Renal cortex interstitium (tissue), 11 donors: ENCODE results near the gene ARID4B. TPM values are rescaled to one million over a fixed set of nuclear protein-coding genes. Genes with fewer than 3 reads are reported as not detected.
"Not testable (repeated sequence)": the region's sequence is repeated elsewhere in the genome, so short reads cannot be mapped to it uniquely, and the experiment has no call there.

ENCODE experiments used
- DNase-seq, 11 donors: peaks; one replicate each; pipeline ENCODE4 v3.0.0-alpha.2; 2013; ENCODE audit warnings: low read depth in 9 of 11, low spot score in 4 of 11; ENCODE audit errors: extremely low read depth in 1 of 11
- polyA plus RNA-seq, 3 donors: library from polyadenylated mRNA; unstranded; fragments of 120-200 nt; gene quantifications; one replicate each; pipeline ENCODE4 v1.2.1, GENCODE V29; 2013; ENCODE audit not compliant: insufficient read length in 3 of 3

Gene ARID4B
- polyA plus RNA-seq, 3 donors = 45.7 to 60.4 (median 51.2) TPM

DNA sequence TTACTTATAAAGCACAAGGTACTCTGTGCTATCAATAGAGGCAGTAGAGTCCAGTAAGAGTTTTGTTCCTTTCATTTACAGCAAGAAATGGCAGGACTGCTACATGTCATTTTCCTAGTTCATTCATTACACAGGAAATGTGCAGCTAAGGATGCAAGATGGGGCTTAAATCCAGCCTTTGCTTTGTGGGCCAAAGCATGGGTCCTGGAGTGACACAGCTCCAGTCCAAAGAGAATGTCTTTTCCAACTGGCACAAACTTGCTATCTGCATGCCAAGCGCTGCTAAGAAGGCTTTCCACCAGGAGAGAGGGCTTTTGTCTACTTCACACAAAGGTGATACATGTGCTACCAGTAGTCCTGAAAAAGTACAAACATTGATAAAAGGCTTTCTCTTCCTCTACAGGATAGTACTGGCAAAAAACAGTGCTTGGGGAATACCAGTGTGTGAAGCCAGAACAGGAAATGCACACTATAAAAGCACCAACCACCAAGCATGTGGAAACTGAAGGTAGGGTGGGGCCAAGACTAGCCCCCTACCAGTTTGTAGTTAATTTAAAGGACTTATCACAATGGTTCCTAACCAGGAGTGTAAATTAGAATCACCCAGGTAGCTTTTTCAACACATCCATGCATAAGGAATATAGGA is 68.7 kb downstream of the ARID4B start:
- DNase-seq = no peak

DNA sequence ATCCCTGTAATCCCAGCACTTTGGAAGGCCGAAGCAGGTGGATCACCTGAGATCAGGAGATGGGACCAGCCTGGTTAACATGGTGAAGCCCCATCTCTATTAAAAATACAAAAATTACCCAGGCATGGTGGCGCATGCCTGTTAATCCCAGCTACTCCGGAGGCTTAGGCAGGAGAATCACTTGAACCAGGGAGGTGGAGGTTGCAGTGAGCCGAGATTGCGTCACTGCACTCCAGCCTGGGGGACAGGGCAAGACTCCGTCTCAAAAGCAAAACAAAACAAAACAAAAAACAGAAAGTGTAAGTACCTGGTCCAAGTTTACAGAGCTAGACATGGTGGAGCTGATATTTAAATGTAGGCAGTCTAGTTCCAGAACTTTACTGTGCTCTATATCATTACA is 69.9 kb downstream of the ARID4B start:
- not testable (repeated sequence) for DNase-seq

DNA sequence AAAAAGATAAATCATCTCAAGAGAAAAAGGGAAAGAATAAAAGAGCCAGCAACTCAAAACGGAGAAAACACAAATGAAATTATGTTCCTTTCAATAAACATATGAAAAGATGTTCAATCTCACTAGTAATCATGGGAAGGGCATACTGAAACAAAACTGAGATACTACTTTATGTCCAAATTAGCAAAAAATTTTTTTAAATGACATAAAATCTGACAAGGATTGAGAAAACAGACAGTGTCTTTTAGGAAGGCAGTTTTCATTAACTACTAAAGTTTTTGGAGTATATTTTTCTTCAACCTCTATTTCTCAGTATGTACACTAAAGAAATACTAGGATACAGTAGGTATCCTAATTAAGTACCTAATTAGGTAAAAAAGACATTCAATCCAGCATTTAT is 73.3 kb downstream of the ARID4B start:
- no peak for DNase-seq

DNA sequence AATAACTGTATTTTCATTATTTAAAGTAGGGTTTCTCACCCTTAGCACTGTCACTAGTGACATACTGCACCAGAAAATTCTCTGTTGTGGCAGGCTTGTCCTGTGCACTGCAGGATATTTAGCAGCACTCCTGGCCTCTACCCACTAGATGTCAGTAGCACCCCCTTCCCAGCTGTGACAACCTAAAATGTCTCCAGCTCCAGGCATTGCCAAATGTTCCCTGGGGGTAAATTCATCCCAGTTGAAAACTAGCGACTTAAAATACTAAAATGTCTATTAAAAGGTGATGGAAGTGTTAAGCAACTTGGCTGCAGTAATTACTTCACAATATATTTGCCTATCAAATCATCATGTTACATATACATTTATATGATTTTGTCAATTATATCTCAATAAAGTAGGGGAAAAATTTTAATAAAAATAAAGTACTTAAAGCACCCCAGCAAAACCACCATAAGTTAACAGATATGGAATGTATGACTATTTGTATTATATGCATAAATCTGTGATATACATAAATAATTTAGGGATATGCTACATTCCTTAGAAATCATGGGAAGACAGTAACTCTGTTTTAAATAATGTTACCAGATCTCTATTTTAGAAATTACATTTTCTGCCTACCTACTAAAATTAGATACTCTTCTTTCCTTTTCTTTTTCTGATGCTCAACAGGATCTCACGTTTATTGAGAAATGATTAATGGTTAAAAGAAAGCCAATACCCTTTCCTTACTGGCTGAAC is 74.6 kb downstream of the ARID4B start:
- DNase-seq = peak; percentile 27 to 63 (median 40)

DNA sequence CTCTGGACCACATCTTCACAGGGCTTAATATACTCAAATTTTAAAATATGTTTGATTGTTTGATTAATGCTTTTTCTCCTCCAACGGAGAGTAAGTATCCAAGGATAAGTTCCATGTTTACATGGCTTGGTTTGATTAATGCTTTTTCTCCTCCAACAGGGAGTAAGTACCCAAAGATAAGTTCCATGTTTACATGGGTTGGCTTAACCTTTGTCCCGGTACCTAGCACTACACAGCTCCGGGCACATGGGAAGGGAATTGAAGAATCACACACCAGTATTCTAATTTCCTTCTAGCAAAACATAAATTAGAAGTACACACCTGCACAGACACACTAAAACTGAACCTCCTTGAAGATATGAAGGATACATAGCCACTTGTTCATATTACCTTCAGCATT is 77.5 kb downstream of the ARID4B start:
- DNase-seq = no peak

DNA sequence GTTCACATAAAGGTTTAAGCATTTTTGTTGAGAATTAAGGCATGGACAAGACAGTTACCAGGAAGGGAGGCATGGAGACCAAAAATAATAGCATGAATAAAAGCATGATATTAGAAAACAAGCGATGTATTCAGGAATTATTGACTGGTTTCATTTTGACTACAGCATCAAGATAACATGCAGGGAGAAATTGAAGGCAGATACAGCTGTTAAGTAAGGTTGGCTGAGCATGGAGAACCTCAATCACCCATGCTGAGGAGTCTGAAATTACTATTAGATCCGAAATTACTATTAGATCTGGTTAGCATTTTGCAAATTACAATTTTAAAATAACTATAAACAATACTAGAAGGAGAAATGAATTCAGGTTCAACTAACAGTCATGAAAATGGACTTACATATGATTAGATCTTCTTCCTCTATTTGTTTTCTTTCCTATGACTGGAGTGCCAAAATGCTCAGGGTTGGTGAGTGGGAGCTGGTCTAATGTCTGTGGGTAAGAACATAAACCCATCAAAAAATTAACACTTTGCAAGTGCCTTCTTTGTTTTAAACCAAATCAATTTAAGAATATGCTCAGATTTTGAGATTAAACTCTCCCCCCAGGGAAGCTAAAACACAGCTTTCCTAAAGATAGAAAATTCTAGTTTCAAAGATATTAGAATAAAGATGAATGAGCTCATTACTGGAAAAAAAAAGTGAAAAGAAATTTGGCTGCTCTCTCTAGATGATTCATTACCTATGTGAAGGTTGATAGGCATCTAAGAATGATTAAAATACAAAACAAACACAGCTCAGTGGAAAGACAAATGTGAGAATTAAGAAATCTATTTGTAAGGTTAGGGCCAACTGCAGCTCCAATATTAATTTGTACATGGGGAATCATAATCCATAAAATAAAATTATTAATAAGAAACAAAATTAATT is 81.7 kb downstream of the ARID4B start:
- no peak for DNase-seq

DNA sequence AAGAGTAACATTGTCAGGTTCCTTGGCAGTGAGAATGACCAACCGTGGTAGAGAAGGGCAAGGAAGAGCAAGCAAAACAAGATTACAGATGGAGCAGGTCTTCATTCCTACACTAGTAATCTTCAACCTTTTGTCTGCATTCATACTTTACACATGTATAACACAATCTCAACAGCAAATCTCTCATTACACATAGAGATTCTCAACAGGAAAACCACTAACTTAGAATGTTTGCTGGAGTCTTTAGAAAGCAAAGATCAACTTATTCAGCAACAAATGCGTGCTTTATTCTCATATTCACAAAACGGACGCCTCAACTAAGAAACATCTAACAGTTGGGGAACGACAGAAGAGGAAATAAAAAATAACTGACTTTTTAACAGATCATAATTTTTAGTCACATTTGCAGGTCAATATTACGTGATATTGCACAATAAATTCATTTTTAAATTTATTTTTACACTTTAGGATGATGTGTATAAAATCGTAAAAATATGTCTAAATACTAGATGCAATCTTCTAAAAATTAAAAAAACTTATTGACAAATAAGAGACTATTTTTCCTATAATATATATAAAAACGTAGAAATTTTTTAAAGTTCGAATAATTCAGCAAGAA is 82.9 kb downstream of the ARID4B start:
- no peak for DNase-seq

DNA sequence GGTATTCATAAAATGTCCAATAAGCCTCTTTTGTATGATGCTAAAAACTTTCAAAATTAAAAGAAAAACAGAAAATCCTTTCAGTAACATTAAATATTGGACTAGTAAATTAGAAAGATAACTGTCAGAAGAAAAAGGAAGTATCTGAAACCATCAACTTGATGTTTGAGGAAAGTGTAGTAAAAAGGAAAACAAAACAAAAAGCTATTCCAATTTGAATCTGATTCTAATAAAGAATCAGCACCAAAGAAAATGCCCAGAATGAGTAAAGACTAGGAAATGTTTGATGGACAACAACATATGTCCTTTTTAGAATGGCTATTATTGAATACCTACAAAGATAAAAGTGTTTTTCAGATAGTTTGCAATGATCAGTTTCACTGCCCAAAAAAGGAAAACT is 87.0 kb downstream of the ARID4B start:
- DNase-seq = no peak

DNA sequence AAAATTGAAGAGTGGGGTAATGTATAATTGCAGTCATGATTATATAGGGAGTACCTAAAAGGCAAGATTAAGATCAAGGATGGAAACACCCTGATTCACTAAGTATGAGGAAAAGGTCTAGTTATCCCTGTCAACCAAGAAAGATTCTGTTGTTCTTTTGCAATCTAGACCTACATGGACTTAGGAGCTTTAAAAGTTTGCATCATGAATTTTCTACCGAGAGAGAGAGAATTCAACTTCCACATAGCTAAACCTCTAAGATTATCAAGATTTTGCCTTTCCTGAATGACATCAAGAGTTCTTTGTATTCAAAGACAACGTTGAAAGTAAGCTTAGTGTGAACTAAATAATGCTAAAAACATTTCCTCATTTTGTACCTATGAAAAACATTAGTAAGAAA is 88.1 kb downstream of the ARID4B start:
- DNase-seq = no peak

DNA sequence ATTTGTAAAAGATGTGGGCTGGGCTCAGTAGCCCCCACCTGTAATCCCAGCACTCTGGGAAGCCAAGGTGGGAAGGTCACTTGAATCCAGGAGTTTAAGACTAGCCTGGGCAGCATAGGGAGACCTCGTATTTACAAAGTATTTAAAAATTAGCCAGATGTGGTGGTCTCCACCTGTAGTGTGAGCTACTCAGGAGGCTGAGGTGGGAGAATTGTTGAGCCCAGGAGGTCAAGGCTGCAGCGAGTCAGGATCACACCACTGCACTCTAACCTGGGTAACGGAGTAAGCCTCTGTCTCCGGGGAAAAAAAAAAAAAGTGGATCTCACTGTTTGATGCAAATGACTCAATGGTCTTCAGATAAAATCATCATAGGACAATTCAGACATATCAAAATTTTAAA is 89.4 kb downstream of the ARID4B start:
- no peak for DNase-seq

DNA sequence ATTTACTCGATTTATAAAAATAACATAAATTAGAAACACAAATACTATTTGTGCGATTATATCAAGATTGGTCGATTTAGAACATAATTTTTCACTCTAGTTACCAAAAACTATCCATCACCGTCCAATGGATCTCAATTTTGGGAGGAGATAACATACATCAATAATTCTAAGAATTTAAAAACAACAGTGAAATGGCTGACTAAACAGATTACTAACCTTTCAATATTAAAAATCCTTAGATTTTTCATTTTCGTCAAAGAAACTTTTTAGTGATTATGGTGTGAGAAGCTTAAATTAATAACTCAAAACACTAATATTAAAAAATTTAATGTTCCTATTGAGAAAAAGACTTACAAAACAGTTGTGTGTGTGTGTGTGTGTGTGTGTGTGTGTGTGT is 91.9 kb downstream of the ARID4B start:
- no peak for DNase-seq

DNA sequence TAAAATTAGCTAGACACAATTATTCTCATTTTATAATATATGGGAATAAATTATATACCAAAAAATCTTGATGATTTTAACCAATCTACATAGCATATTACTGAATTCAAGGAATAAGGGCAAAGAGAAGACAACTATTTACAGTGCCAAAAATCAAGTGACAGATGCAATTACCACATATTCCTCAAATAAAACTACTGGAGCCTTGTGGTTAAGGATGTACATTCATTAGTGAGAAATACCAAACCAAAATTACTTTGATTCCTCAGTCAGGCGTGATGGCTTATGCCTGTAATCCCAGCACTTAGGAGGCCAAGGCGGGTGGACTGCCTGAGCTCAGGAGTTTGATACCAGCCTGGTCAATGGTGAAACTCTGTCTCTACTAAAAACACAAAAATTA is 98.1 kb downstream of the ARID4B start:
- DNase-seq = no peak

DNA sequence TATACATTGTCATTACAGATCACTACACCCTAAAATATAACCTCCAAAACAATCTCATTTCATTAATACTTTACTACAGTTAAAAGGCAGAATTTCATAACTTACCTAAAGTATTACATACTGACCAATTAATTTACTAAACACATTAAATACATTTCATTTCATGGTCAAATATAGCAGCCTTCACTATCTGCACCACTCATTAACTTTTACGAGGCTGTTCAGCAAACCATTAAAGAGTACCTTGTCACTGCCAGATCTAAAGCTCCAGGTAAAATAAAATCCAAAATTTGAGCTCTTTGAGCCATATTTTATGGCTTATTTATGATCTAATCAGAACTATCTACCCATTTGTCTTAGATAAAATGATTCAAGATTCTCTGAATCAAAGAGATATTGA is 100.6 kb downstream of the ARID4B start:
- DNase-seq = no peak

DNA sequence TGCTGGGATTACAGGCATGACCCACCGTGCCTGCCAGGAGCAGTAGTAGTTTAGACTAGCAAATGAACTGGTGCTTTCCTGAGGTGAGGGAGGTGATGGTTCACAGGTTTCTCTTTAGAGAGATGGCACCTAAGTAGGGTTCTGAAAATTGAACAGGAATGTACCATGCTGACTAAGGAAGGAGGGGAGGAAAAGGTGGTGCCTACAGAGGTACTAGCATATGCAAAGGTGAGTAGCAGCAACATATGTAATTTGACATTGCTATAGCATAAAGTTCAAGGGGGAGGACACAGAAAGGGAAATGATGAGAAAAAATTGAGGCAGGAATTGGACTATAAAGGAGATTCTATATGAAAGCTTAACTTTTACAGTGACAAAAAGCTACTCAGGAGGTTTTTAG is 101.0 kb downstream of the ARID4B start:
- no peak for DNase-seq

DNA sequence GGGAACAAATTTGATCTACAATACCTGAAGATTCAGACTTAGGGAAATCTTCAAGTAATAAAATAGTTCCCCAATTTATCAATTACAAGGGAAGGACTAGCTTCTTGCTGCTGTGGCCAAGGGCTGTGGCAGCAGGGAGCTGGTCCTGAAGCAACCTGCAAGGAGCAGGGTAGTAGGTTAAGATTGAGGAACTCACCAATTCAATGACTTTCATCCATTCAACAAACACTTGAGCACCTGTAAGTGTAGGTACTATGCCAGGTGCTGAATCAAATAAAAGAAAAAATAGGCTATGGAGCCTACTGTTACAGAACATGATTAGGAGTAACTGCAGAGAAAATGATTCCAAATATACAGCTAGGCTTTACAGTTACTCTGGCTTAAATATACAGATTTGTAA is 102.7 kb downstream of the ARID4B start:
- no peak for DNase-seq

DNA sequence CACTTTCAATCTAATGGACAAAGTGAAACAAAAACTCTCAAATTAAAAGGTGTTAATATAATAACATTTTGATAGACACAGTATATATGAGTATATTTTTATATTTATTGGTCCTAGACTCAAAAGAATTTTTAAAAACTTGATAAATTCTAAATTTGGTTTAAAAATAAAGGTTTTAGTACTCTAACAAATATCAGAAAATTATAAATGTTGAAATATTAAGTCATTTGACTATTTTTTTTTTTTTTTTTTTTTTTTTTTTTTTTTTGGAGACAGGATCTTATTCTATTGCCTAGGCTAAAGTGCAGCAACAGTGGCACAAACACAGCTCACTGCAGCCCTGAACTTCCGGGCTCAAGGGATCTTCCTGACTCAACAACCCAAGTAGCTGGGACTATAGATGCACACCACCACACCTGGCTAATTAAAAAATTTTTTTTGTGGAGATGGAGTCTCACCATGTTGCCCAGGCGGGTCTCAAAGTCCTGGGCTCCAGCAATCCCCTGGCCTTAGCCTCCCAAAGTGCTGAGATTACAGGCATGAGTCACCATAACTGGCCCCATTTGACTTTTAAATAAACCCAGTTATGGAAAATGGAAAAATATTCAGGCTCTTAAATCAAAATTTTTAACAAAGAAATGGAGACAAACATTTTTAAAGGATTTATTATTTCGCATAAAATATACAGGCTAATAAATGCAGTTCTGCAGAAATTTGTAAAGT is 106.2 kb downstream of the ARID4B start:
- no peak for DNase-seq

DNA sequence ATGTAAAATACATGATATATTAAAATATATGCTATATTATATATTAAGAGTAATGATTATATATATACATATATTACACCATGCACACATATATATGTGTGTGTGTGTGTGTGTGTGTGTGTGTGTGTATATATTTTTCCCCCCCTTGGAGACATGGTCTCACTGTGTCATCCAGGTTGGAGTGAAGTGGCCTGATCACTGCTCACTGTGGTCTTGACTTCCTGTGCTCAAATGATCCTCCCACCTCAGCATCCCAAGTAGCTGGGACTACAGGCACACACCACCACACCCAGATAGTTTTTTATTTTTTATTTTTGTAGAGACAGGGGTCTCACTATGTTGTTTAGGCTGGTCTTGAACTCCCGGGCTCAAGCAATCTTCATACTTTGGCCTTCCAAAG is 112.5 kb downstream of the ARID4B start:
- no peak for DNase-seq

DNA sequence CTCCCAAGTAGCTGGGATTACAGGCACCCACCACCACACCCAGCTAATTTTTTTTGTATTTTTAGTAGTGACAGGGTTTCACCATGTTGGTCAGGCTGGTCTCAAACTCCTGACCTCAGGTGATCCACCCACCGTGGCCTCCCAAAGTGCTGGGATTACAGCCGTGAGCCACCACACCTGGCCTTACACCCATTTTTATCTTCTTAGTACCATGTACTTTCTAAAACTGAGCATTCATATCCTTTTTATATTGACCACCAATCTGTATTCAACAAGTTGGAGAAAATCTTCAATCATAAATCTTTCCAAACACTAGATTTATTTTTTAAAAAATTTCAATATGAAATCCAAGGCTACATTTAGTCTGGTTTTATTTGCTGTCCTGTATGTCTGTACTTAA is 113.0 kb downstream of the ARID4B start:
- DNase-seq = not testable (repeated sequence)

DNA sequence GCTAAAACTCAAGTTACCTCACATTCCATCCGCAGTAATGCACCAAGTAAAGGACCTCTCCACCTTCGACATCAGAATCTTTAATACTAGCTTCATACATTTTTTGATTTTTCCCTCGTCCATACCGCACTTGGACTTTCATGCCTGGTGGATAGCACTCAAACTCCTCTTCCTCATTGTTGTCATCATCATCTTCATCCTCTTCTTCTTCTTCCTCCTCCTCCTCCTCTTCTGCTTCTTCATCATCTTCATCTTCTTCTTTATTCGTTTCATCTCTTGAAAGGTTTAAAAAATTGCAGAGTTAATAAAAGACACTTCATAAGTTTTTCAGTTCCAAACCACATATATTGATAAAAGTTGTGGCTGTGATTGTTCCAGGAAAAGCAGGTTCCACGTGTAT is 114.2 kb downstream of the ARID4B start:
- no peak for DNase-seq
